Keratinocyte (primary cell): ENCODE measurements around the gene COG3.

ENCODE experiments used
- CTCF ChIP-seq, 3 experiments: IDR thresholded peaks in 1 of 3; conservative IDR thresholded peaks in 1 of 3; optimal IDR thresholded peaks in 1 of 3; 2 replicates in 2 of 3; 3 replicates in 1 of 3; pipeline versions ENCODE3 to v1.5.1; 2011; ENCODE audit warnings: low read length in 3 of 3, mild to moderate bottlenecking in 3 of 3, moderate library complexity in 2 of 3, control low read depth in 1 of 3, inconsistent platforms in 1 of 3; ENCODE audit not compliant: insufficient read depth in 2 of 3; ENCODE audit errors: extremely low read depth in 1 of 3
- EZH2 ChIP-seq: IDR thresholded peaks from one replicate; pipeline ENCODE4 v1.6.1; 2012; ENCODE audit warnings: inconsistent platforms, mild to moderate bottlenecking, low read length, moderate library complexity

- TF ChIP-seq CTCF (optimal IDR thresholded peaks at IDR 0.05 in 1 of 3, IDR thresholded peaks at IDR 0.05 in 1 of 3, conservative IDR thresholded peaks at IDR 0.05 in 1 of 3; ENCODE audit: extremely low read depth in 1 of 3, insufficient read depth in 2 of 3, low read length in 3 of 3) (no peak), EZH2 (no peak)
Observed at GRCh38 chr13:45510672-45511071, 45.9 kb downstream of the COG3 start.
